NCI-H1930 (cell line): ENCODE data around the gene BMPR1A.
"Not testable (repeated sequence)": the region's sequence is repeated elsewhere in the genome, so short reads cannot be mapped to it uniquely, and the experiment has no call there.

ENCODE experiments used
- DNase-seq, 2 experiments: peaks; one replicate each; lab custom pipeline; 2025; lab: John Stamatoyannopoulos, UW

The BMPR1A gene

DNA sequence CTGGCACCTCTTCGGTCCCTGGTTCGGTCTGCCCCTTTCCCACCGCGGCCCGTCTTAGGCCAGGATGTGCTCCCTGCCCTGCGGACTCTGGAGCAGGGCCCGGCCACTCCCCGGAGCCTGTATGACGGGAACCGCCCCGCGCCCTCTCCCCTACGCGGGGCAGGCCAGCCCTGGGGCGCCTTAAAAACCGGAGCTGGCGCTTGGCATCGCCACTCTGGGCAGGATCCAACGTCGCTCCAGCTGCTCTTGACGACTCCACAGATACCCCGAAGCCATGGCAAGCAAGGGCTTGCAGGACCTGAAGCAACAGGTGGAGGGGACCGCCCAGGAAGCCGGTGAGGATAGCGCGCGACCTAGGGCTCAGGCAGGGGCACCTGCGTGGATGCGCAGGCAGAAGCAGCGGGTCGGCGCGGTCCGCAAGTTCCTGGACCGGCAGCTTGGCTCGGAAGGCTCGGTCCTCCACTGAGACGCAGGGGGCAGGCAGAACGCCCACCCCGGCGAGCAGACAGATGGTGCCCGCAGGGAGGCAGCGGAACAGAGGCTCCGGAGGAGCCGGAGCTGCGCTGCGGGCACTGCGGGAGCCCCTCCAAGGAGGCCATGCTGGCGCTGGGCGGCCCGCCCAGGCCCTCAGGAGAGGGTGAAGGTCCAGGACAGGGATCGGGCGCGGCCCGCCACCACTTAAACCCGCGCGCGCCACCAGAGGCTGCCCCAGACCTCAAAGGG, 212.0 kb downstream of the BMPR1A start, which contains the start of gene ADIRF:
TSS of gene ADIRF (plus strand) at position 212 of the 723 bp plus-strand sequence. CDS start at position 275, 63 bp downstream.
- no peak for DNase-seq

DNA sequence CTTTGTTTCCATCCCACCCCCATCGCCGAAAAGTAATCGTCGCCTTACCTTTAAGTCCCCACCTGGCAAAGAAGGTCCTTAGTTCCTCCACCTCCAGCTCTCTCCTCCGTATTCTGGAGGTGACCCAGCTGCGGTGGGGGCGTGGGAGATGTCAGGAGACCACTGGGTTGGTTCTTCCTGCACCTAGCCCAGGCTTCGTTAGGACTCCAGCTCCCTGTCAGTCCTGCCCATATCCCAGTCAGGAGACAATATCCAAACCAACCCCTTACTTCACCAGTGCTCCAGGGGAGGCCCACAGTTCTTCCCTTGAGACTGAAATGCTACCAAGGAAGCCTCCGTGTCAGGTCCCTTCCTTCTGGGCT, 212.6 kb downstream of the BMPR1A start:
- DNase-seq = no peak

- no peak for DNase-seq
Observed at GRCh38 chr10:86969421-86970041, 213.1 kb downstream of the BMPR1A start.

GRCh38 chr10:86970162-86970981, 214.0 kb downstream of the BMPR1A start:
- no peak for DNase-seq

DNA sequence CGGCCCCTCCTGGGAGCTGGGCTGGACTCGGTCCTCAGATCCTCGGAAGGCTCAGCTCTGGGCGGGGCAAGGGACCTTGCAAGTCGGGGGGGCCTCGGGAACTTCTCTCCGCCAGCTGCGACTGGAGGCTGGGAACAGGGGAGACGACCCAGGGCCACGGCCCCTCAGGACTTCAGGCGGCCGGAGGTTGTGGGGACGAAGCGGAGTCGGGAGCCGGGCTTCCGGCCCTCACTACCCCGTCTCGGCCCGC, 214.5 kb downstream of the BMPR1A start:
- no peak for DNase-seq

DNA sequence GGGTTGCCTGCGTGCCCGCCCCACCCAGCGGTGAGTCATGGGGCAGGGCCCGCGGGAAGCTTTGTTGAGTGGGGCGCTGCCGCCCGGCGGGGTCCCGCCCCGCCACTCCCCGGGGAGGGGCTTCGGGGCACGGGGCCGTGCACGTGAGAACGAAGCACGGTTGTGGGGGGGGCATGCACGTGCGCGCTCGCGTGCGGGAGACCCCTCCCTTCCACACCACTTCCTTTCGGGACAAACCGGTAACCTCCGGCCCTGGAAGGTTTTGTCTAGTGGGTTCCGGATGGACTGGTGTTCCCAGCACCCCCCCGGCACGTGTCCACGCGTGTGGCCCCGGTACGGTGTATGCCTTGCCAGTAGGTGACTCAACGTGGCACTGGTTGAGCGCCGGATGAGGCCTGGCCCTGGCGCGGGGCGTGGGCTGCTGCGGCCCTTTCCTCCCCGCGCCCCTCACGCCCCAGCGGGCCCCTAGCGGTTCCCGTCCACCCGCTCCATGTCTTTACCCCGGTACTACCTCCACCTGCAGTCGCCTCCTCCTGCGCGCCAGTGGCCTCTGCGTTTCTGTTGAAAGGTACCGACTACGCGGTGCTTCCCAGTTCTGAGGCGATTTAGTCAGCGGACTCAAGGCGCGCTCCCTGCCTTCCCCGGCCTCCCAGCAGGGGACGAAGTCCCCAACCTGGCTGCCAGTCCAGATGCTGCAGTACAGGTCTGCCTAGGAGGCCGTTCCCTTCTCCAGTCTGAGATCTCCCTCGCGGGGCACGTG, 215.0 kb downstream of the BMPR1A start:
- peak; percentile 67 to 69 for DNase-seq

GRCh38 chr10:86972613-86973380, 216.4 kb downstream of the BMPR1A start:
- DNase-seq = no peak

DNA sequence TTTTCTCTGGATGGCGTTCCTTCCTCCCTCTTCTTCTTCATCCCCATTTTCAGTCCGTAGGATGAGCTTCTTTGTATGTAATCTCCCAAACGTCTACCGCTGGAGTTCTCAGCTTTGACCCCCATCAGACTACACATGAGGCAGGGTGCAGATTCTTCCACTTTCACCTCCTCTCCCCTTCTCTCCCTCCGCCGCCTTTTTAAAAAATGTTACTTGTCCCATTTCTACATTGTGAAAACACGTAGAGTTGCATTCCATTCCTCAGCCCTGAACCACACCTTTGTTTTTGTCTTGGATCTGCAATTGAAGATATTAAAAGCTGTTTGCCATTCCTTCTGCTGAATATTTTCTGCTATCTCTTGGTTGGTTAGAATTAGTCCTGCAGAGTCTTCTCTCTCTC, 218.1 kb downstream of the BMPR1A start:
- DNase-seq = no peak

DNA sequence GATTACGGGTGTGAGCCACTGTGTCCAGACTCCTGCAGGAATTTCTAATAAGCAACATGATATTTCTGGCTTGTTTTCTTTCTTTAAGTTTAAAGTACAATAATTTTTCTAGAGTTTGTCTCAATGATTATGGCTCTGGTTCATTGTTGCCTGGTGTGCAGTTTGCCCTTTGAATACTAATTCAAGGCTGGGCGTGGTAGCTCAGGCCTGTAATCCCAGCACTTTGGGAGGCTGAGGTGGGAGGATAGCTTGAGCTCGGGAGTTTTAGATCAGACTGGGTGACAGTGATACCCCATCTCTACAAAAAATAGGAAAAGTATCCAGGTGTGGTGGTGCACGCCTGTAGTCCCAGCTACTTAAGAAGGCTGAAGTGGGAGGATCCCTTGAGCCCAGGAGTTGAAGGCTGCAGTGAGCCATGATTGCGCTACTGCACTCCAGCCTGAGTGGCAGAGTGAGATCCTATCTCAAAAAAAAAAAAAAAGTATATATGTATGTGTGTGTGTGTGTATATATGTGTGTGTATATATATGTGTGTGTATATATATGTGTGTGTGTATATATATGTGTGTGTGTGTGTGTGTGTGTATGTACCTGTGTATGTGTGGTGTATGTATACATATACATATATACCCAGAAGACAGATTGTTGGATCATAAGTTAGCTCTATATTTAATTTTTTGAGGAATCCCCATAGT, 220.1 kb downstream of the BMPR1A start:
- no peak for DNase-seq

DNA sequence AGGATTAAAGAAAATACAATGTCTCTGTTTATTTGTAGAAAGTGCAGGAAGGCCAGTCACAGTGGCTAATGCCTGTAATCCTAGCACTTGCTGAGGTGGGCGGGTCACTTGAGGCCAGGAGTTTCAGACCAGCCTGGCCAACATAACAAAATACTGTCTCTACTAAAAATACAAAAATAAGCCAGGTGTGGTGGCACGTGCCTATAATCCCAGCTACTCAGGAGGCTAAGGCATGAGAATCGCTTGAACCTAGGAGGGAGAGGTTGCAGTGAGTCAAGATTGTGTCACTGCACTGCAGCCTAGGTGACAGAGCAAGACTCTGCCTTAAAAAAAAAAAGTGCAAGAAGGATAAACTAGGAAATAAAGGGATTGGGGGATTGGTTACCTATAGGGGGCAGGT, 222.0 kb downstream of the BMPR1A start:
- DNase-seq = not testable (repeated sequence)

DNA sequence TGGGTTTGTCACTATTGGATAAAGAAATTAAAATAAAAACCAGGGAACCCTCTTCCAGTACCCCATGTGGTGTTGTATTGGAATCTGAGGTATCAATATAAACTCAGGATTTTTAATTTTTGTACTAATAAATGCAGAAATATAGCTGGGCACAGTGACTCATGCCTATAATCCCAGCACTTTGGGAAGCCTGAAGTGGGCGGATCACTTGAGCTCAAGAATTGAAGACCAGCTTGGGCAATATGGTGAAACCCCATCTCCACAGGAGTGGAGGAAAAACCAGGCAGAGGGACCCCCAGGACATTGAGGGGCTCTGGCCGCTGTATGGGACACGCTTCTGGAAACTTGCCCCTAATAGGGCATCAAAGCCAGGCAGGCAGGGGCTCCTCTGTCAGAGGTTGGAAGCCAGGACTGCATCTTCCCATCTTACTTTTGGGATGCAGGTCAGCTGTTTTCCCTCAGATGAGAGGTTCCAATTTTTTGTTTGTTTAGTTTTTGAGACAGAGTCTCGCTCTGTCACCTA, 222.9 kb downstream of the BMPR1A start:
- no peak for DNase-seq

- DNase-seq = no peak
Observed at GRCh38 chr10:86979977-86980448, 223.6 kb downstream of the BMPR1A start.

DNA sequence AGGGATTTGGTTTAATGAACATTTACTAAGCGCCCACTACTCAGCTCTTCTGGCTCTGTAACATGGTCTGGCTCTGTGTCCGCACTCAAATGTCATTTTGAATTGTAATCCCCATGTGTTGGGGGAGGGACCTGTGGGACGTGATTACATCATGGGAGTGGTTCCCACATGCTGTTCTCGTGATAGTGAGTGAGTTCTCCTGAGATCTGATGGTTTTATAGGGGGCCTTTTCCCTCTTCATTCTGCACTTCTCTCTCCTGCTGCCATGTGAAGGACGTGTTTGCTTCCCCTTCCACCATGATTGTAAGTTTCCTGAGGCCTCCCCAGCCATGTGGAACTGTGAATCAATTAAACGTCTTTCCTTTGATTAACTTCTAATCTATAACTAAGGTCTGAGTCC, 224.6 kb downstream of the BMPR1A start:
- not testable (repeated sequence) for DNase-seq

DNA sequence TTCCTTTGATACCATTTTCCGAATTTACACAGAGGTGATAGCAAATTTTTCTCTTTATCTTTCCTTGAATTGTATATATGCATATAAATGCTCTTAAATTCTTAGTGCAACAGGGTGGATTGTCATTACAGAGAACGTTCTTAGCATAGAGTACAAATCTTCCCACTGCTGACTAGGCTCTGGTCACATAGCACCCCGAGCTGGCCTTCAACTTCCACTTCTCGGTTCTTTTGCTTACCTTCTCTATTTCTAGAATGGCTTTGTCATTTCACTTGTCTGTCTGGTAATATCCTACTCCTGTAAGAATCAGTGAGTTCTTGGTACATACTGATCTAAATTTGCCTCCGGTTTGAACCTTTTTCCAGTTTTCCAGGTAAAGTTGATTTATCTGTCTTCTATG, 225.3 kb downstream of the BMPR1A start:
- DNase-seq = no peak
